H4 (cell line): ENCODE results near the gene LIPA. TPM values are rescaled to one million over a fixed set of nuclear protein-coding genes. Genes with fewer than 3 reads are reported as not detected.
"Not testable (repeated sequence)": the region's sequence is repeated elsewhere in the genome, so short reads cannot be mapped to it uniquely, and the experiment has no call there.

Source experiments
- DNase-seq: peaks from one replicate; pipeline ENCODE4 v3.0.0-alpha.2; 2015; ENCODE audit warnings: low spot score
- total RNA-seq: library from RNA; depleted of rRNA; stranded (reverse); fragments of >200 nt; shearing (Covaris generic); gene quantifications from 2 replicates; pipeline ENCODE4 v1.2.3, GENCODE V29; 2014

LIPA gene
- total RNA-seq, 1 experiment from 2014 or later = 101 TPM

GRCh38 chr10:89207801-89208551 is 43.6 kb downstream of the LIPA start:
- no peak for DNase-seq

GRCh38 chr10:89207181-89207800 is 44.3 kb downstream of the LIPA start, which contains the start of gene CH25H:
TSS of gene CH25H (minus strand) at chr10:89207317. CDS start at chr10:89207292, 25 bp downstream.
- no peak for DNase-seq

- no peak for DNase-seq
Measured at GRCh38 chr10:89206402-89207180, 45.0 kb downstream of the LIPA start.

GRCh38 chr10:89204621-89205185 is 46.9 kb downstream of the LIPA start:
- no peak for DNase-seq

DNA sequence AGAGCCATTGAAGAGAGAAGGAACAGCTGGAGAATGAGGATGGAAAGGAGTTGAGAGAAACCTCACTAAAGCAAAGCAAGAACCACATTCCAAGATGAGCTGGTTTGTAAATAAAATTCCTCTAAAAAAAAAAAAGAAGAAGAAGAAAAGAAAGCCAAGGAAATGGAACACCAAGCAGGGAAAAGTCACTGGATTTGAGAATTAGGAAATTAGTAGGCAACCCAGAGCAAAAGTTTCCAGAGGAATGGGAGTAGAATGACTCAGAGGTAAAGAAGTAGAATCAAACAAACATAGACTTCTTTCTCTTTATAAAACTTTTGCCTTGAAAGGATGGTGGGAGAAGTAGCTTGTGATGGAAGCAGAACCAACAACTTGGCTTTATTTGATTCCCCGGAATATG is 48.3 kb downstream of the LIPA start:
- DNase-seq = no peak

- no peak for DNase-seq
Measured at GRCh38 chr10:89202033-89202425, 49.5 kb downstream of the LIPA start.

- DNase-seq = no peak
Measured at GRCh38 chr10:89201345-89202032, 50.1 kb downstream of the LIPA start.

GRCh38 chr10:89197473-89197872 is 54.1 kb downstream of the LIPA start:
- no peak for DNase-seq

DNA sequence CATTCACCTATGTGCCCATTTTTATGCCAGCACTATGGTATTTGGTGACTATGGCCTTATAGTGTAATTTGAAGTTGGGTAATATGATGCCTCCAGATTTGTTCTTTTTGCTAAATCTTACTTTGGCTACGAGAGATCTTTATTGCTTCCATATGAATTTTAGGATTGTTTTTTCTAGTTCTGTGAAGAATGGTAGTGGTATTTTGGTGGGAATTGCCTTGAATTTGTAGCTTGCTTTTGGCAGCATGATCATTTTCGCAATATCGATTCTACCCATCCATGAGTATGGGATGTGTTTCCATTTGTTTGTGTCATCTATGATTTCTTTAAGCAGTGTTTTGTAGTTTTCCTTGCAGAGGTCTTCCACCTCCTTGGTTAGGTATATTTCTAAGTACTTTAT is 60.3 kb downstream of the LIPA start:
- not testable (repeated sequence) for DNase-seq

- DNase-seq = no peak
Measured at GRCh38 chr10:89189211-89189734, 62.3 kb downstream of the LIPA start.

- DNase-seq = peak; percentile 11
Measured at GRCh38 chr10:89185658-89186057, 65.9 kb downstream of the LIPA start.

- no peak for DNase-seq
Measured at GRCh38 chr10:89184638-89185037, 66.9 kb downstream of the LIPA start.

- DNase-seq = no peak
Measured at GRCh38 chr10:89183571-89183970, 68.0 kb downstream of the LIPA start.

DNA sequence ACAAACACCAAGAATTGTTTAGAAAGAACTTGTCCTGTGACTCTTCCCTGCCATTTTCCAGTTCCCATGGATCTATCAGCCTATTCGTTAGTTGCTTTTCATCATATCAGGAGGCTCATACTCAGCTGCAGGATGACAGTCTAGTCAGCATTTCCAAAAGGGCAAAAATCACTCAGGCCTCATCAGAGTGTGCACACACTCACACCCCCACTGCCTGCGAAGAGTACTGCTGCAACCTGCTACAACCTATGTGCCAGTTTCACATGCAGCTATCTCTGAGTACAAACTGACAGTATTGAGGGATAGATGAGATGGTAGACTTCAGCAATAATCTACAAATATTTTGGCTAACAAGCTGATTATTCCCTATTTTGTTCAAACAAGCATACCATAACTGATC is 68.7 kb downstream of the LIPA start:
- no peak for DNase-seq

DNA sequence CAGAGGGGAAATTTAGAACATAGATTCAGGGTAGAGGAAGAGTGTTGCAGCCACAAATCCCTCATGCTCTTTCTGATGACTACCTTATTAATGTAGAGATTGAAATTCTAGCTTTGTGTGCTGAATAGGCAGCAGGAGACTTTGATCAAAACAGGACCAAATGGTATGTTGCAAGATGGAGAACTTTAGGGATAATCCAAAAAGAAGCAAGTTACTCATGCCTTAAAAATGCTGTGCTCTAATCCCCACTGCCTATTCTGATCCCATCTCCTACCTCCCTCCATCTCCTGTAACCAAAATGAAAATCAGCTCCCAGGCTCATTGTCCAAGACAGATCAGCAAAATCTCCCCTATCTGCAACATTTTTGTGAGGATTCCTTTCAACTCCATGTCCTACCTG is 75.8 kb downstream of the LIPA start:
- DNase-seq = no peak

GRCh38 chr10:89173075-89173474 is 78.5 kb downstream of the LIPA start:
- DNase-seq = no peak

GRCh38 chr10:89171996-89172395 is 79.6 kb downstream of the LIPA start:
- no peak for DNase-seq

DNA sequence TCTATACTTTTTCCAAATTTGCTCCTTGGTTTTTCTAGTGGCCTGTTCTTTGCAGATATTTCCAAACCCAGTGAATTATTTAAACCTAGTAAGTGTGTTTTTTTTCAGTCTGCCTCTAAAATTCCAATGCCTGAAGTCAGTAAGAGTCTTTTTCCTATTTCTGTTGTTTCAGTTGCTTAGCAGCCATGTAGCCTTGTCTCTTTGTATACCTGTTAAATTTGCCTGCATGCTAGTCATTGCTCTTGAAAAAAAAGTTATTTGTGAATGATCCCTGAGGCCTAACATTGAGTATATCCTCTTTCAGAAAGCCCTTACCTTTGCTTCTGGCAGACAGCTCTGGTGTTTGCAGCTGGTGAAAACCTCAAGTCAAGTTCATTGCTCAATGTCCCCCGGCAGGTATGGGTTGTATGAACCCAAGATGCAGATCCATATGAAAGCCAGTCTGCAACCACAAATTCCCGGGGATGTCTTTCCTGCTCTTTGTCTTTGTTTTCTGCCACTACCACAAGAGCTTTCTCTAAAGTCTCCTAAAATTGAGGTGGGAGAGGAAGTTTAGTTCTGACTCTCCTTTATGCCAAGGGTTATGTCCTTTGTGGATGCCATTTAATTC is 80.2 kb downstream of the LIPA start:
- DNase-seq = no peak

DNA sequence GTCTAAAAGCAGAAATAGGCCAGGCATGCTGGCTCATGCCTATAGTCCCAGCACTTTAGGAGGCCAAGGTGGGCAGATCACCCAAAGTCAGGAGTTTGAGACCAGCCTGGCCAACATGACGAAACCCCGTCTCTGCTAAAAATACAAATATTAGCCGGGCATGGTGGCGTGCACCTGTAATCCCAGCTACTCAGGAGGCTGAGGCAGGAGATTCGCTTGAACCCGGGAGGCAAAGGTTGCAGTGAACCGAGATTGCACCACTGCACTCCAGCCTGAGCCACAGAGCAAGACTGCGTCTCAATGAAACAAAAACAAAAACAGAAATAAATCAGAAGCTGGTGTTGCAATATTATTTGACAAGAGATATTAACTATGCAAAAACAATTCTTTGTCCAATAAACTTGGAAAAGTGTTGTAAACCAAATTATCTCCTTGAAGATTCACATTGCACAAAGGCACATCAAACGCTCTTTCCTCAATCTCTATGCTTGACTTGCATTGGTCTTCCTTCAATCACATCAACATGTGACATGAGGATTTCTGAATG is 83.1 kb downstream of the LIPA start:
- DNase-seq = not testable (repeated sequence)

DNA sequence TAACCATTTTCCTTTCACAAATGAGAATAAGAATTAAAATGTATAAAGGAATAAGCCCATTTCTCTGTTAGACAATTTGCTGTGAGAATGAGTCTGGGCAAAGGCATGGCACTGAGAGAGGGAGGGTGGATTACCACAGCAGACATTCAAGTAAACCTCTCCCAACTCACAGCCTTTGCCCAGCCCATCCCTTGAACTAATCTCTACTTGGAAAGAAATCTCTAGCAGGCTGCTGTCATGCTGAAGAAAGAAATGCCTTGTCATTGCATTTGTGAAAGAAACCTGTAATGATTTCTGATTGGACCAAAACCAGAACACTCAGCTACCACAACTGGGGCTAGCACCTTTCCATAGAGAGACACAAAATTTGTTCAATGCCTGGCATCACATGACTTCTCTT is 83.7 kb downstream of the LIPA start:
- peak; percentile 22 for DNase-seq

GRCh38 chr10:89165923-89166322 is 85.7 kb downstream of the LIPA start:
- no peak for DNase-seq
